ENCODE data around the gene CLNS1A. TPM values are rescaled to one million over a fixed set of nuclear protein-coding genes. Genes with fewer than 3 reads are reported as not detected.

CLNS1A gene
- total and polyA plus RNA-seq, 2 experiments from 2014 or later = 77.3 to 137 TPM

GRCh38 chr11:77569676-77570070, 67.9 kb downstream of the CLNS1A start:
- WGBS (ENCODE audit: low lambda C conversion rate, missing lambda C conversion rate) = 88% methylated on average over 2 of the region's 2 CpGs
- H3K4me1 ChIP-seq (ENCODE audit: insufficient read depth) = peaks cover 4% of the 10 kb centered on the region
- H3K9me3 ChIP-seq (ENCODE audit: low read depth) = no peaks in the 10 kb centered on the region
- no peak overlapping the region for H3K27ac ChIP-seq
- H4K20me1 ChIP-seq (ENCODE audit: insufficient read depth, poor library complexity, severe bottlenecking) = no peaks in the 10 kb centered on the region
- no peaks in the 10 kb centered on the region for H3K79me2 ChIP-seq
- H2AFZ ChIP-seq = no peak overlapping the region
- no peaks in the 10 kb centered on the region for H3K9me2 ChIP-seq (replicated peaks; ENCODE audit: insufficient read depth)
- H3K4me2 ChIP-seq = no peak overlapping the region
- H3K36me3 ChIP-seq (replicated peaks; ENCODE audit: insufficient read depth, low read depth) = no peaks in the 10 kb centered on the region
- no peaks in the 10 kb centered on the region for H3K27me3 ChIP-seq
- TF ChIP-seq EZH2 (IDR thresholded peaks at IDR 0.05; ENCODE audit: borderline replicate concordance) (no peak), EZH2phosphoT487 (IDR thresholded peaks at IDR 0.05; ENCODE audit: low read depth, severe bottlenecking, unreplicated experiment) (no peak), CTCF (IDR thresholded peaks at IDR 0.05; ENCODE audit: poor library complexity) (no peak)
- no peak overlapping the region for H3K4me3 ChIP-seq
- no peak for DNase-seq (ENCODE audit: low spot score)

GRCh38 chr11:77568916-77569675, 68.5 kb downstream of the CLNS1A start:
- no peak for TF ChIP-seq EZH2 (IDR thresholded peaks at IDR 0.05; ENCODE audit: borderline replicate concordance)
- TF ChIP-seq CTCF (IDR thresholded peaks at IDR 0.05; ENCODE audit: poor library complexity) = no peak
- no peak for TF ChIP-seq EZH2phosphoT487 (IDR thresholded peaks at IDR 0.05; ENCODE audit: low read depth, severe bottlenecking, unreplicated experiment)
- Histone ChIP-seq H3K9me2 (replicated peaks; ENCODE audit: insufficient read depth) (no peaks in the 10 kb centered on the region), H3K36me3 (replicated peaks; ENCODE audit: insufficient read depth, low read depth) (no peaks in the 10 kb centered on the region), H3K9me3 (ENCODE audit: low read depth) (no peaks in the 10 kb centered on the region), H3K4me2 (no peak overlapping the region), H3K27ac (no peak overlapping the region), H3K27me3 (no peaks in the 10 kb centered on the region), H3K4me1 (ENCODE audit: insufficient read depth) (peaks cover 4% of the 10 kb centered on the region), H2AFZ (no peak overlapping the region), H4K20me1 (ENCODE audit: insufficient read depth, poor library complexity, severe bottlenecking) (no peaks in the 10 kb centered on the region), H3K4me3 (no peak overlapping the region), H3K79me2 (no peaks in the 10 kb centered on the region)
- 88% methylated on average over 3 of the region's 3 CpGs for WGBS (ENCODE audit: low lambda C conversion rate, missing lambda C conversion rate)
- no peak for DNase-seq (ENCODE audit: low spot score)

- no peaks in the 10 kb centered on the region for H3K27me3 ChIP-seq
- H3K4me3 ChIP-seq = no peak overlapping the region
- no peak overlapping the region for H3K4me2 ChIP-seq
- no peak overlapping the region for H3K27ac ChIP-seq
- TF ChIP-seq EZH2 (IDR thresholded peaks at IDR 0.05; ENCODE audit: borderline replicate concordance) (no peak), EZH2phosphoT487 (IDR thresholded peaks at IDR 0.05; ENCODE audit: low read depth, severe bottlenecking, unreplicated experiment) (no peak), CTCF (IDR thresholded peaks at IDR 0.05; ENCODE audit: poor library complexity) (no peak)
- WGBS (ENCODE audit: low lambda C conversion rate, missing lambda C conversion rate) = 93% methylated on average over 4 of the region's 4 CpGs
- peaks cover 4% of the 10 kb centered on the region for H3K4me1 ChIP-seq (ENCODE audit: insufficient read depth)
- H2AFZ ChIP-seq = no peak overlapping the region
- no peaks in the 10 kb centered on the region for H3K79me2 ChIP-seq
- DNase-seq (ENCODE audit: low spot score) = no peak
- no peaks in the 10 kb centered on the region for H3K9me2 ChIP-seq (replicated peaks; ENCODE audit: insufficient read depth)
- H4K20me1 ChIP-seq (ENCODE audit: insufficient read depth, poor library complexity, severe bottlenecking) = no peaks in the 10 kb centered on the region
- H3K9me3 ChIP-seq (ENCODE audit: low read depth) = no peaks in the 10 kb centered on the region
- no peaks in the 10 kb centered on the region for H3K36me3 ChIP-seq (replicated peaks; ENCODE audit: insufficient read depth, low read depth)
Measured at GRCh38 chr11:77568306-77568705, 69.3 kb downstream of the CLNS1A start.

Small RNAs within 50 kb of the gene (small RNA-seq; reads per million reads assigned to genes)
- gene RNU7-59P = not detected

Other genes with a start within 250 kb of the CLNS1A start
- 51.8 and 62.0 TPM in 2 replicates for gene PAK1, start 163.7 kb downstream of the CLNS1A start, total RNA-seq
- 30.3 and 31.6 TPM in 2 replicates for gene PAK1, start 163.7 kb downstream of the CLNS1A start, polyA plus RNA-seq
- gene AQP11, start 47.8 kb downstream of the CLNS1A start, total RNA-seq = 6.6 and 11.7 TPM in 2 replicates
- gene AQP11, start 47.8 kb downstream of the CLNS1A start, polyA plus RNA-seq = 9.3 and 13.5 TPM in 2 replicates
- 37.6 and 48.8 TPM in 2 replicates for gene RSF1, start 182.9 kb upstream of the CLNS1A start, total RNA-seq
- 47.9 and 83.5 TPM in 2 replicates for gene RSF1, start 182.9 kb upstream of the CLNS1A start, polyA plus RNA-seq
- gene AAMDC, start 183.3 kb upstream of the CLNS1A start, total RNA-seq = 20.3 and 22.0 TPM in 2 replicates
- gene AAMDC, start 183.3 kb upstream of the CLNS1A start, polyA plus RNA-seq = 77.2 and 78.0 TPM in 2 replicates